AG10803 (cell line): ENCODE results near the gene RBP3.
"Not testable (repeated sequence)": the region's sequence is repeated elsewhere in the genome, so short reads cannot be mapped to it uniquely, and the experiment has no call there.

ENCODE experiments used
- DNase-seq: peaks from one replicate; pipeline ENCODE4 v3.0.0; 2010; ENCODE audit warnings: low read depth
- H3K4me3 ChIP-seq: 2 replicates; pipeline ENCODE4 v1.5.1; 2011; ENCODE audit warnings: mild to moderate bottlenecking, low read length, control low read depth
- TF ChIP-seq, protein P1 (sequence below): conservative IDR thresholded peaks from 2 replicates; pipeline ENCODE4 v1.5.1; 2011; ENCODE audit warnings: mild to moderate bottlenecking, low read length, control low read depth, inconsistent platforms

The RBP3 gene

DNA sequence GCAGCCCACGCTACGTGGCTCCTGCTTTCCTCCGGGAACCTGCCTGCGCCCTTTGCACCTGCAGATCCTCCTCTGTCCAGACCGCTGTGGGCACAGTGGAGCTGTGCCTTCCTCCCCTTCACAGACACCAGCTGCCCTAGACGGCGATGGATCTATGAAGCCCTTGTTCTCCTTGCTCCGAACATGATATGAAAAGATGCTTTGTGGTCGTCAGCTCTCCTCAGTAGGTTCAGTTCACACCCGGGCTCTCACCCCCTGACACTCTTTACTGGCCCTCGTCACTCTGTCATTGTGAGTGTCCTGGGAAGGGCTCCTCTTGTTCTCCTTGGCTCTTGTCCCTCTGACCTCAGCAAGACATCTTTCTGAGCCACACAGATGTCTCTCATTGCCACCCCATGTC is 31.7 kb downstream of the RBP3 start:
- no peak overlapping the region for H3K4me3 ChIP-seq
- DNase-seq = no peak
- TF ChIP-seq, protein P1, sequence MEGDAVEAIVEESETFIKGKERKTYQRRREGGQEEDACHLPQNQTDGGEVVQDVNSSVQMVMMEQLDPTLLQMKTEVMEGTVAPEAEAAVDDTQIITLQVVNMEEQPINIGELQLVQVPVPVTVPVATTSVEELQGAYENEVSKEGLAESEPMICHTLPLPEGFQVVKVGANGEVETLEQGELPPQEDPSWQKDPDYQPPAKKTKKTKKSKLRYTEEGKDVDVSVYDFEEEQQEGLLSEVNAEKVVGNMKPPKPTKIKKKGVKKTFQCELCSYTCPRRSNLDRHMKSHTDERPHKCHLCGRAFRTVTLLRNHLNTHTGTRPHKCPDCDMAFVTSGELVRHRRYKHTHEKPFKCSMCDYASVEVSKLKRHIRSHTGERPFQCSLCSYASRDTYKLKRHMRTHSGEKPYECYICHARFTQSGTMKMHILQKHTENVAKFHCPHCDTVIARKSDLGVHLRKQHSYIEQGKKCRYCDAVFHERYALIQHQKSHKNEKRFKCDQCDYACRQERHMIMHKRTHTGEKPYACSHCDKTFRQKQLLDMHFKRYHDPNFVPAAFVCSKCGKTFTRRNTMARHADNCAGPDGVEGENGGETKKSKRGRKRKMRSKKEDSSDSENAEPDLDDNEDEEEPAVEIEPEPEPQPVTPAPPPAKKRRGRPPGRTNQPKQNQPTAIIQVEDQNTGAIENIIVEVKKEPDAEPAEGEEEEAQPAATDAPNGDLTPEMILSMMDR = no peak

DNA sequence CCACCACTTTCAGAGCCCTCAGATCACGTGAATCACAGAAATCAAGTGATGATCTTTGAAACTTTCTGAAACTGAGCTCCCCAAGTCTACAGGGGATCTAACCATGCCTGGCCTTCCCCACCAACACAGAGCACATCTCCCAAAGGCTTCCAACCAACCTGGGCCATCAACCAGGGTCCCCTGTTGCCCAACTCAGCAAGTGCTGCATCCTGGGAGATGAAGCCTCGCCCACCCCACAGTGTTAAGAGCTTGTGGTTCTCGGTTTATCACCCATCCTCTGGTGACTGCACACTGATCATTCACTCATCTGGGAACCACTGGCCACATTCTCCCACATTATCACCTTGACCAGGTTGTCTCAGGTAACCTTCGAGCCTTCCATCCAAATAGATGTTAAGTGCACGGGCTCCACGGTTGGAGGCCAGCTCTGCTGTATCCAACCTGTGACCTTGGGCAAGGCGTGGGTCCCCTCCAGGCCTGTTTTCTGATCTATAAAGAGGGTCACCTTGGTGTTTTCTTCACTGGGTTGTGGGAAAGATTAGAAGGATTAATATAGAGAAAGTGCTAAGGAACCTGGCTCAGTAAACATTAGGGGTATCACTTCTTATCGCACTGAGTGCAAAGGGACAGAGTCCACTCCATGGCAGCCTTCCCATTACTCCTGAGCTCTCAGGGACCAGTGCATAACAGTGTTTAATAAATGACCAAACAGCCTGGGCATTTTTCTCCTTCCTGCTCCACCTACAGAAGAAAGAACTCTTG is 32.4 kb downstream of the RBP3 start:
- no peak overlapping the region for H3K4me3 ChIP-seq
- DNase-seq = no peak
- TF ChIP-seq, protein P1 = no peak

DNA sequence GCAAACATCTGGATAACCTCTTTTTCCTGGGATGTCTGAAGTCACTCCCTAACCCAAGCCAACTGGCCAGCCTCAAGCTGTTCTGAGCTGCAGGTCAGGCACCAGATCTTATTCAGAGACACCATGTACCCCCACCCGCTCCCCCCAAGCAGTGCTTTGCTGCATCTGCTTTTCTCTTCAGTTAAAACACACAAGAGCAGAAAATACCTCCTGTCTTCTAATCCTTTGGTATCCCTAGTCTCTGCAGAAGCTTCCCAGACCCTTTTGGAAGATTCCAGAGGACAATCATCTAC is 32.9 kb downstream of the RBP3 start:
- no peak for DNase-seq
- TF ChIP-seq, protein P1 = no peak
- no peak overlapping the region for H3K4me3 ChIP-seq

DNA sequence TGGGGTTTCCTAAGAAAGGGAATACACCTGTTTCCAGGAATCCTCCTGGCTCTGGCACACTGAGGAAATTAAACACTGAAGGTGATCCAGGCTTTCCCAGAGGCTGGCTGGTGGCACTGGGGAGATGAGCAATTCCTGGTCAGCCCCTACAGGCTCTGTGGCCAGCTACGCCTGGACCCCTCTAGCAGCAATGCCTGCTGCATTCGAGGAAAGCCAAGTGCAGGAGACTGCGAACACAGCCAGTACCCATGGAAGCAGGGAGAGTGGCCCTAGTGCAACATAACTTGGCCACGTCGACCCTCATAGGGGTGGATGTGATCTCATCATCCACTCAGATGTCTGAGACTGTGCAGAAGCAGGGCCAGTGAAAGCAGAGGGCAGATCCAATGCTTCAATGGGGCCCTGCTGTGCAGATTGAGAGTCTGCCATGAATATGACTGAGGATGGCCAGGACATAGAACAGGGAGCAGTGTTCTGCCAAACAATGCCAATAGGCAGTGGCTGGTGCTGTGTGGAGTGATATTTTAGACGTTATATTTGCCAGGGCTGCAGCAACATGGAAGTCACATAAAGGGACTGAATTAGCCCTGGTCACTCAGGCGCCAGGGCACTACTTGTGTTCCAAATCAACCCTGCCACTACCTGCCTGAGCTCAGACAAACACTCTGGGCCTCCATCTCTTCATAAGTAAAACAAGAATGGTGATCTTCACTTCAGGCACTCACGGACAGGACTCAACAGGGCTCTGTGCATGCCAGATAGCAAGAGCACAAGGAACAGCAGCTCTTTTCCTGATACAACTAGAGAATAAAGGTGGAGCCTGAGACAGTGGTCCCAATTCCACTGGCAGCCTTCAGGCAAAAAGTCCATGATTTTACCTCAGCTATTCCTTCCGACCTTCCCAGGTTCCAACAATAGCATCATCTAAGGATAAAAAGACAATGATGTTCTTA is 33.5 kb downstream of the RBP3 start:
- H3K4me3 ChIP-seq = no peak overlapping the region
- TF ChIP-seq, protein P1 = no peak
- DNase-seq = no peak

DNA sequence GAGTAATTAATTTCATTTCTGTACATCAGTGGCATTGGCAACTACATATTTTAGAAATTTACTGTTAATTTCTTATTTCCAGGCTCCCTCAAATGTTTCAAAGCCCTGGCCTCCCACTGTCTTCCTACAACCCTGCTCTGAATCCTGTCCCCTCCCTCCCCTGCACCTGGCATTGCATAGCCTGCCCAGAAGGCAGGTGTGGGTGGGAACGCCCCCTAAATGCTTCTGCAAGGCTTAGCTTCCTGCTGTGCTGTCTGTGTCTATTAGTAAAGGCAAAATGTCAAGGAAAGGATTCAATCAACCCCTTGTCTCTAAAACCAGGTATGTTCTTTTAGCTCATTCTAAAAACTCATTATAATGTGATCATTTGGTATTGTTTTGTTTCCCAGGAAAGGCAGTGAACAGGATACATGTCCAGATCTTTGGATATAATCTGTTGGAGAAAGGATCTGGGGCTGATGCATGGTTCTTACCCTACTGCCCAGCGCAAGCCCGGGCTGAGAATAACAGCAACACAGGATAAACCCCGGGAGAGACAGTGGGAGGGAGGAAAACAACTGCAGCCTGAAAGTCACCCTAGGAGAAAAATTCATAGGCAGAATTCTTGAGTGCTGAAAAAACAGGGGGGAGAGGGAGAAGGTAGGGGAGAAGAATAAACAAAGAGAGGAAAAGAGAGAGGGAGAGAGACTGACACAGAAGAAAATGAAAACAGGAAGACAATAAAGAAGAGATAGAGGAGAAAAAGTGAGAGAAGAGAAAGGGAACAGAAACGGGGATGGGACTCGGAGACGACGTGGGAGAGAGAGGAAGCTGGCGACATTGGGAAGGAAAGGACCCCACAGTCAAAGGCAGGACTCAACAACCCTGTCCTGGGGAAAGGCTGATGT is 35.3 kb downstream of the RBP3 start:
- no peak for DNase-seq
- peak overlapping the region; percentile 71 for H3K4me3 ChIP-seq
- TF ChIP-seq, protein P1 = no peak

DNA sequence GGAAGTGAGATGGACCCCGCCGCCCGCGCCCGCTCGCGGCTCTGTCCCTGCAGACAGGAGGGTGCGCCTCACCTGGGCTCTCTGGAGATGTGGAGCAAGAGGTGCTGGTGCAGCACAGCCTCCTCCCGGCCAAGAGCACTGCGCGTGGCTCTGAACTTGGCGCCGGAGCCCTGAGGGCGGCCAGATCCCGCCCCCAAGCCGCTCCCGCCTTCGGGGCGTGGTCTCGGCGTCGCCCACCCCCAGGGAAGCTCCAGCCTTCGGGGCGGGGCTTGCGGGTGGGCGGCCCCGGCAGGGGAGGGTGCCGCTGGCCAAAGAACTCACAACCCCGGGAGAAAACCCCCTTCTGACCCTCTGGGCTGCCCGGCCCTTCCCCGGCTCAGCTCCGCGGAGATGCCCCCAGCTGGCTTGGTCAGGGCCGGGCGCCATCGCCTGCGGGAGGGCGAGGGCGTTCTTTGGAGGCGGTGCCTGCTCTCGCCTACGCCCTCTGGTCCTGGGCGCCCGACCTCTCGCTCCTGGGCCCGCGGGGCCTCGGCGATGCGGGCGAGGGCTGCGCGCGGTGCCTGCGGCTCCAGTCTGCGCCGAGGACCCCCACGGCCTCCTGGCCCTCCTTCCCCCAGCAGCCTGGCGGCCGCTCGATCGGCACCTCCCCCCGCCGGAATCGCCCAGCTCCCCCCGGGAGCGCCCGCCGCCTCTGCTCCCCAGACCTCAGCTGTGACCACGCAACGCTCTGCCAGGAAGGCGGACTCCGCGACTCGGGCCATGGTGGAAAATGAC is 36.2 kb downstream of the RBP3 start, which contains the start of gene ZNF488:
TSS of gene ZNF488 (minus strand) at position 146 of the 774 bp plus-strand sequence. CDS start 15,464 bp downstream, outside the sequence.
- peak within 1 kb of the TSS; percentile 71 for H3K4me3 ChIP-seq
- peak; percentile 62 for DNase-seq
- TF ChIP-seq, protein P1 = no peak

DNA sequence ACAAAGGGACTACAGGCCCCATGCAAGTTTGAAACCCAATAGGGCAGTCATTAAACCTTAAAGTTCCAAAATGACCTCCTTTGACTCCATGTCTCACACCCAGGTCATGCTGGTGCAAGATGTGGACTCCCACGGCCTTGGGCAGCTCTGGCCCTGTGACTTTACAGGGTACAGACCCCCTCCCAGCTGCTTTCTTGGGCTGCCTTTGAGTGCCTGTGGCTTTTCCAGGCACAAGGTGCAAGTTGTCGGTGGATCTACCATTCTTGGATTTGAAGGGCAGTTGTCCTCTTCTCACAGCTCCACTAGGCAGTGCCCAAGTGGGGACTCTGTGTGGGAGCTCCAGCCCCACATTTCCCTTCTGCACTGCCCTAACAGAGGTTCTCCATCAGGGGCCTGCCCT is 37.9 kb downstream of the RBP3 start:
- DNase-seq, H3K4me3 ChIP-seq: not testable (repeated sequence)
